Measurements from ENCODE around the gene MAP2K2. TPM values are rescaled to one million over a fixed set of nuclear protein-coding genes. Genes with fewer than 3 reads are reported as not detected.

Gene MAP2K2
- total and polyA plus RNA-seq, 9 of the 15 experiments (the other 6 are each of a cell fraction or from before 2014, with no cell fraction given): 1.0 to 151 (median 58.3) TPM

GRCh38 chr19:4052993-4053422, 70.9 kb downstream of the MAP2K2 start:
- H2AFZ ChIP-seq (ENCODE audit: low read depth, low read length): no peak overlapping the region
- TF ChIP-seq PTBP1 (IDR thresholded peaks at IDR 0.05; ENCODE audit: low read depth, low read length) (no peak), NFIC (IDR thresholded peaks at IDR 0.05) (peak; percentile 35), HNRNPLL (IDR thresholded peaks at IDR 0.05; ENCODE audit: low read depth, low read length, poor library complexity, severe bottlenecking) (peak; percentile 45)
- H3K4me2 ChIP-seq (ENCODE audit: insufficient read depth, low read length): no peak overlapping the region
- no peak for DNase-seq (ENCODE audit: extremely low read depth in 1 of 4, low spot score in 3 of 4)
- H3K9me3 ChIP-seq (replicated peaks; ENCODE audit: control insufficient read depth, insufficient read depth, low read depth, low read length): no peaks in the 10 kb centered on the region; the same call in 1 of the 2 replicates
- in situ Hi-C loops (cut with MboI) (no loop called here), intact Hi-C loops (cut with micrococcal nuclease) (no loop called here)
- FAIRE-seq: peak; percentile 65
- H3K4me3 ChIP-seq: no peak overlapping the region
- ATAC-seq: no peak
- peaks cover 87% of the 10 kb centered on the region; the same call in 2 of the 3 replicates for H3K36me3 ChIP-seq (ENCODE audit: control insufficient read depth, insufficient read depth, low read length)
- peaks cover 0 to 42% of the 10 kb centered on the region in 2 experiments; a peak in 2 of 5 replicates for H3K4me1 ChIP-seq (replicated peaks in 1 of 2; ENCODE audit: control insufficient read depth in 2 of 2, insufficient read depth in 2 of 2, low read length in 2 of 2)
- no TSS peak for BruUV-seq (replicated peaks)
- peaks cover 95% of the 10 kb centered on the region for H3K79me2 ChIP-seq (ENCODE audit: control insufficient read depth, insufficient read depth, low read length)
- no peaks in the 10 kb centered on the region for H3K27me3 ChIP-seq (ENCODE audit: control insufficient read depth in 2 of 2, insufficient read depth in 2 of 2, low read length in 2 of 2)
- peak overlapping the region in 1 of 2 experiments; percentile 78; a peak in 2 of 4 replicates for H3K9ac ChIP-seq (ENCODE audit: insufficient read depth in 1 of 2, low read depth in 2 of 2, low read length in 2 of 2)
- peaks cover 1% of the 10 kb centered on the region for H3K9me1 ChIP-seq (ENCODE audit: control insufficient read depth, insufficient read depth, low read length)
- WGBS (ENCODE audit: insufficient coverage, low coverage, missing lambda C conversion rate): 74% methylated on average over 12 of the region's 13 CpGs
- ChIA-PET POLR2A (interaction anchor here (0.7 kb wide), 1 partner anchor 36 kb away, joined by 3 read pairs; no protein-coding TSS in a partner anchor), CTCF (ENCODE audit: low intra/inter-chr PET ratio) (no interaction called here)
- peaks cover 51% of the 10 kb centered on the region for H4K20me1 ChIP-seq (replicated peaks; ENCODE audit: control insufficient read depth, insufficient read depth, low read length)
- no peak overlapping the region for H3K27ac ChIP-seq (ENCODE audit: extremely low read depth, low read depth, low read length)

- Histone ChIP-seq H3K79me2 (ENCODE audit: control insufficient read depth, insufficient read depth, low read length) (peaks cover 91% of the 10 kb centered on the region), H3K9me1 (ENCODE audit: control insufficient read depth, insufficient read depth, low read length) (no peaks in the 10 kb centered on the region), H3K36me3 (ENCODE audit: control insufficient read depth, insufficient read depth, low read length) (peaks cover 83% of the 10 kb centered on the region; the same call in 2 of the 3 replicates), H4K20me1 (replicated peaks; ENCODE audit: control insufficient read depth, insufficient read depth, low read length) (peaks cover 47% of the 10 kb centered on the region), H2AFZ (ENCODE audit: low read depth, low read length) (no peak overlapping the region), H3K27ac (ENCODE audit: extremely low read depth, low read depth, low read length) (no peak overlapping the region), H3K9ac (ENCODE audit: insufficient read depth in 1 of 2, low read depth in 2 of 2, low read length in 2 of 2) (peak overlapping the region in 1 of 2 experiments; percentile 78; a peak in 2 of 4 replicates), H3K4me1 (replicated peaks in 1 of 2; ENCODE audit: control insufficient read depth in 2 of 2, insufficient read depth in 2 of 2, low read length in 2 of 2) (peaks cover 0 to 39% of the 10 kb centered on the region in 2 experiments; a peak in 2 of 5 replicates), H3K4me3 (no peak overlapping the region), H3K4me2 (ENCODE audit: insufficient read depth, low read length) (no peak overlapping the region), H3K9me3 (replicated peaks; ENCODE audit: control insufficient read depth, insufficient read depth, low read depth, low read length) (no peaks in the 10 kb centered on the region; the same call in 1 of the 2 replicates), H3K27me3 (ENCODE audit: control insufficient read depth in 2 of 2, insufficient read depth in 2 of 2, low read length in 2 of 2) (no peaks in the 10 kb centered on the region)
- in situ Hi-C loops (cut with MboI) (no loop called here), intact Hi-C loops (cut with micrococcal nuclease) (no loop called here)
- ChIA-PET CTCF (ENCODE audit: low intra/inter-chr PET ratio) (no interaction called here), POLR2A (interaction anchor here (0.6 to 1.5 kb wide), 4 partner anchors 13 to 801 kb away, joined by 3 read pairs; no protein-coding TSS in a partner anchor)
- no TSS peak for BruUV-seq (replicated peaks)
- 90% methylated on average over 16 of the region's 27 CpGs for WGBS (ENCODE audit: insufficient coverage, low coverage, missing lambda C conversion rate)
- ATAC-seq: peak; percentile 15; the same call in 1 of the 3 replicates
- no peak for FAIRE-seq
- DNase-seq (ENCODE audit: extremely low read depth in 1 of 4, low spot score in 3 of 4): no peak
- TF ChIP-seq POLR2G (IDR thresholded peaks at IDR 0.05; ENCODE audit: low read depth, low read length): peak; percentile 49
- TF ChIP-seq RBM22 (IDR thresholded peaks at IDR 0.05; ENCODE audit: low read depth, low read length, poor library complexity, severe bottlenecking): peak; percentile 4
Measured at GRCh38 chr19:4052114-4052992, 71.6 kb downstream of the MAP2K2 start.
